ENCODE results near the gene WDR33. TPM values are rescaled to one million over a fixed set of nuclear protein-coding genes. Genes with fewer than 3 reads are reported as not detected.

Gene WDR33
- total and polyA plus RNA-seq, 9 of the 15 experiments (the other 6 are each of a cell fraction or from before 2014, with no cell fraction given) = 24.2 to 57.4 (median 38.4) TPM

GRCh38 chr2:127669056-127669455 is 141.9 kb downstream of the WDR33 start:
- Histone ChIP-seq H2AFZ (ENCODE audit: low read depth, low read length) (no peak overlapping the region), H3K27me3 (ENCODE audit: control insufficient read depth in 2 of 2, insufficient read depth in 2 of 2, low read length in 2 of 2) (peaks cover 59 to 61% of the 10 kb centered on the region in 2 experiments), H3K9me3 (replicated peaks; ENCODE audit: control insufficient read depth, insufficient read depth, low read depth, low read length) (no peaks in the 10 kb centered on the region), H4K20me1 (replicated peaks; ENCODE audit: control insufficient read depth, insufficient read depth, low read length) (0 out of 2 replicates have a peak, but pooled peaks cover 7% of the 10 kb centered on the region), H3K9me1 (ENCODE audit: control insufficient read depth, insufficient read depth, low read length) (peaks cover 3% of the 10 kb centered on the region), H3K36me3 (ENCODE audit: control insufficient read depth, insufficient read depth, low read length) (no peaks in the 10 kb centered on the region), H3K4me1 (replicated peaks in 1 of 2; ENCODE audit: control insufficient read depth in 2 of 2, insufficient read depth in 2 of 2, low read length in 2 of 2) (peaks cover 0 to 11% of the 10 kb centered on the region in 2 experiments; a peak in 2 of 5 replicates), H3K27ac (ENCODE audit: extremely low read depth, low read depth, low read length) (no peak overlapping the region), H3K79me2 (ENCODE audit: control insufficient read depth, insufficient read depth, low read length) (no peaks in the 10 kb centered on the region), H3K9ac (ENCODE audit: insufficient read depth in 1 of 2, low read depth in 2 of 2, low read length in 2 of 2) (no peak overlapping the region), H3K4me3 (no peak overlapping the region), H3K4me2 (ENCODE audit: insufficient read depth, low read length) (no peak overlapping the region)
- CTCF ChIA-PET (ENCODE audit: low intra/inter-chr PET ratio) = no interaction called here
- DNase-seq (ENCODE audit: extremely low read depth in 1 of 4, low spot score in 3 of 4) (no peak), FAIRE-seq (no peak), ATAC-seq (no peak)
- WGBS (ENCODE audit: insufficient coverage, low coverage, missing lambda C conversion rate) = 1% methylated on average over 7 of the region's 7 CpGs
- BruUV-seq (replicated peaks) = no TSS peak
- in situ Hi-C loops (cut with MboI) (no loop called here), intact Hi-C loops (cut with micrococcal nuclease) (no loop called here)
- POLR2A ChIA-PET = no interaction called here
- TF ChIP-seq VEZF1 (CRISPR knock-in tag; IDR thresholded peaks at IDR 0.05) = no peak

DNA sequence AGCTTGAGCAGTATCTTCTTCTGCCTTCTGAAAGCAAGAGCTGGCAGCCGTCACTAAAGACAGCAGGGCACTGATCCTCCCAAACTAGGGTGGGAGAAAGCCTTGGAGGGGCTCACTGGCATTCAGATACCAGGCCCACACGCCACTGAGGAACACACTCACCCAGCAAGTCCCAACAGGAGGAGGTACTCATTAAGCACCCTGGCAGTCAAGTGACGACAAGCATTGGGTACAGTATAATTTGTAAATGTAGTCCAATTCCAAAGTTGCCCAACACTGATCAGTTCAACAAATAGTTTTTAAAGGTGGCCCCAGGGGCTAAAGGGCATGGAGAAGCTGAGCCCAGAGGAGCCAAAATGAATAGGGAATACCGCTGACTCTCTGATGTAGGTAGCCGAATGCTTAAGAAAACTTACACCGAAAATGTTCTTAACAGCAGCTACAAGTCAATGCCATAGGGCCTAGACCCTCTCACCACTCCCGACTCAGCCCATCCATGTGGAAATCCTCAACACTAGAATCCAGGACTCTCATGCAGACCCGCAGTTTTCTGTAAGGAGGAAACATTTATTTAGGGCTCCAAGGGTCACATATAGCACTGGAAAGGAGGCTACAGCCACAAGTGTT is 145.6 kb downstream of the WDR33 start:
- ATAC-seq = no peak
- POLR2A ChIA-PET = interaction anchor here (1.5 kb wide), 1 partner anchor 11 kb away, joined by 3 read pairs; no protein-coding TSS in a partner anchor
- TF ChIP-seq NFATC3 (IDR thresholded peaks at IDR 0.05) (no peak), DNMT1 (IDR thresholded peaks at IDR 0.05) (no peak), ZNF140 (CRISPR knock-in tag; IDR thresholded peaks at IDR 0.05) (no peak), TCF7L2 (IDR thresholded peaks at IDR 0.05; ENCODE audit: low read depth, low read length) (no peak), CBFA2T3 (IDR thresholded peaks at IDR 0.05) (no peak), ZBTB11 (CRISPR knock-in tag; IDR thresholded peaks at IDR 0.05) (no peak), ESRRB (CRISPR knock-in tag; IDR thresholded peaks at IDR 0.05; ENCODE audit: borderline replicate concordance) (no peak), POLR2B (IDR thresholded peaks at IDR 0.05; ENCODE audit: low read depth, partially characterized antibody) (no peak), ZNF408 (CRISPR knock-in tag; IDR thresholded peaks at IDR 0.05; ENCODE audit: low read depth) (no peak)

More for the DNA sequence above, 145.6 kb downstream of the WDR33 start:
- 2% methylated on average over 8 of the region's 8 CpGs for WGBS (ENCODE audit: insufficient coverage, low coverage, missing lambda C conversion rate)
- no peak for FAIRE-seq
- BruUV-seq (replicated peaks) = no TSS peak
- intact Hi-C loops (cut with micrococcal nuclease) (no loop called here), in situ Hi-C loops (cut with MboI) (no loop called here)
- H3K4me3 ChIP-seq = no peak overlapping the region
- H3K9me1 ChIP-seq (ENCODE audit: control insufficient read depth, insufficient read depth, low read length) = no peaks in the 10 kb centered on the region
- no peak for DNase-seq (ENCODE audit: extremely low read depth in 1 of 4, low spot score in 3 of 4)
- CTCF ChIA-PET (ENCODE audit: low intra/inter-chr PET ratio) = no interaction called here
- no peaks in the 10 kb centered on the region; the same call in 1 of the 2 replicates for H4K20me1 ChIP-seq (replicated peaks; ENCODE audit: control insufficient read depth, insufficient read depth, low read length)
- peaks cover 41 to 49% of the 10 kb centered on the region in 2 experiments for H3K27me3 ChIP-seq (ENCODE audit: control insufficient read depth in 2 of 2, insufficient read depth in 2 of 2, low read length in 2 of 2)
- peaks cover 2 to 8% of the 10 kb centered on the region in 2 experiments; a peak in 3 of 5 replicates for H3K4me1 ChIP-seq (replicated peaks in 1 of 2; ENCODE audit: control insufficient read depth in 2 of 2, insufficient read depth in 2 of 2, low read length in 2 of 2)
- no peak overlapping the region for H3K27ac ChIP-seq (ENCODE audit: extremely low read depth, low read depth, low read length)
- H2AFZ ChIP-seq (ENCODE audit: low read depth, low read length) = no peak overlapping the region
- no peaks in the 10 kb centered on the region for H3K36me3 ChIP-seq (ENCODE audit: control insufficient read depth, insufficient read depth, low read length)
- no peaks in the 10 kb centered on the region for H3K9me3 ChIP-seq (replicated peaks; ENCODE audit: control insufficient read depth, insufficient read depth, low read depth, low read length)
- no peak overlapping the region for H3K4me2 ChIP-seq (ENCODE audit: insufficient read depth, low read length)
- no peaks in the 10 kb centered on the region for H3K79me2 ChIP-seq (ENCODE audit: control insufficient read depth, insufficient read depth, low read length)
- no peak overlapping the region for H3K9ac ChIP-seq (ENCODE audit: insufficient read depth in 1 of 2, low read depth in 2 of 2, low read length in 2 of 2)
